Loucy (cell line): Measurements from ENCODE around the gene HNF4A.
A peak's percentile ranks its signal among the peaks of the same experiment; 100 is the strongest.

Source experiments
- H2AFZ ChIP-seq: fragments of 200-600 bp; sonication (generic); 2 replicates; pipeline ENCODE4 v1.6.0; 2016; ENCODE audit warnings: antibody characterized with exemption, mild to moderate bottlenecking, low read length, moderate library complexity
- H3F3A ChIP-seq: fragments of 200-600 bp; 2 replicates; pipeline ENCODE4 v1.6.0; 2016; ENCODE audit warnings: antibody characterized with exemption, low read depth, mild to moderate bottlenecking
- H3K27me3 ChIP-seq: fragments of 200-600 bp; sonication (generic); 2 replicates; pipeline ENCODE4 v1.6.1; 2014; ENCODE audit warnings: low read length, mild to moderate bottlenecking; ENCODE audit not compliant: insufficient read depth, poor library complexity, severe bottlenecking
- H3K36me3 ChIP-seq: fragments of 200-600 bp; sonication (generic); 2 replicates; pipeline ENCODE4 v1.6.1; 2016; ENCODE audit warnings: low read length; ENCODE audit not compliant: insufficient read depth
- H3K4me1 ChIP-seq: fragments of 200-600 bp; sonication (generic); 2 replicates; pipeline ENCODE4 v1.5.1; 2014; ENCODE audit warnings: low read length, mild to moderate bottlenecking; ENCODE audit not compliant: insufficient read depth, poor library complexity, severe bottlenecking
- H3K4me2 ChIP-seq: fragments of 200-600 bp; sonication (generic); 2 replicates; pipeline ENCODE4 v1.6.0; 2014; ENCODE audit warnings: antibody characterized with exemption, low read length, low read depth, mild to moderate bottlenecking; ENCODE audit not compliant: poor library complexity, severe bottlenecking
- H3K4me3 ChIP-seq: fragments of 200-600 bp; sonication (generic); 2 replicates; pipeline ENCODE4 v1.5.1; 2014; ENCODE audit warnings: low read length, mild to moderate bottlenecking, mixed read lengths; ENCODE audit not compliant: poor library complexity, severe bottlenecking
- H3K79me2 ChIP-seq: fragments of 200-600 bp; sonication (generic); 2 replicates; pipeline ENCODE4 v1.6.1; 2014; ENCODE audit warnings: low read length; ENCODE audit not compliant: insufficient read depth
- H3K9ac ChIP-seq: fragments of 200-600 bp; sonication (generic); 2 replicates; pipeline ENCODE4 v1.6.0; 2014; ENCODE audit warnings: mild to moderate bottlenecking, low read depth, low read length, moderate library complexity; ENCODE audit not compliant: poor library complexity, severe bottlenecking
- H3K9me2 ChIP-seq: fragments of 200-600 bp; sonication (generic); replicated peaks from 2 replicates; pipeline ENCODE4 v1.6.1; 2016; ENCODE audit warnings: low read depth, low read length, mixed read lengths
- H3K9me3 ChIP-seq: fragments of 200-600 bp; sonication (generic); 2 replicates; pipeline ENCODE4 v1.6.1; 2014; ENCODE audit warnings: mild to moderate bottlenecking, antibody characterized with exemption, low read length, low read depth; ENCODE audit not compliant: insufficient read depth
- H4K20me1 ChIP-seq: fragments of 200-600 bp; sonication (generic); 2 replicates; pipeline ENCODE4 v1.6.0; 2014; ENCODE audit warnings: antibody characterized with exemption, low read length, mild to moderate bottlenecking; ENCODE audit not compliant: insufficient read depth, poor library complexity, severe bottlenecking
- CTCF ChIP-seq: fragments of 200-600 bp; sonication (generic); conservative IDR thresholded peaks from 2 replicates; pipeline ENCODE4 v1.5.1; 2014; ENCODE audit warnings: mild to moderate bottlenecking, antibody characterized with exemption, low read length
- EZH2phosphoT487 ChIP-seq: fragments of 200-600 bp; IDR thresholded peaks from 2 replicates; pipeline ENCODE4 v1.6.1; 2018; ENCODE audit warnings: antibody characterized with exemption, mild to moderate bottlenecking, moderate library complexity, borderline replicate concordance

The HNF4A gene

GRCh38 chr20:44461803-44462174 is 106.3 kb downstream of the HNF4A start:
- Histone ChIP-seq H4K20me1 (no peaks in the 10 kb centered on the region), H3K9me2 (no peaks in the 10 kb centered on the region), H3K9ac (no peak overlapping the region), H3K27me3 (no peaks in the 10 kb centered on the region), H3K79me2 (no peaks in the 10 kb centered on the region), H3K36me3 (no peaks in the 10 kb centered on the region), H2AFZ (peak overlapping the region; percentile 20; the same call in 1 of the 2 replicates), H3F3A (no peaks in the 10 kb centered on the region), H3K9me3 (no peaks in the 10 kb centered on the region), H3K4me3 (no peak overlapping the region), H3K4me2 (no peak overlapping the region), H3K4me1 (no peaks in the 10 kb centered on the region)
- TF ChIP-seq EZH2phosphoT487 (no peak), CTCF (no peak)

- TF ChIP-seq CTCF: no peak
- no peak for TF ChIP-seq EZH2phosphoT487
- no peaks in the 10 kb centered on the region for H3F3A ChIP-seq
- H2AFZ ChIP-seq: no peak overlapping the region
- H3K4me3 ChIP-seq: no peak overlapping the region
- no peaks in the 10 kb centered on the region for H3K9me2 ChIP-seq
- H3K9ac ChIP-seq: no peak overlapping the region
- H3K36me3 ChIP-seq: no peaks in the 10 kb centered on the region
- no peaks in the 10 kb centered on the region for H3K27me3 ChIP-seq
- no peaks in the 10 kb centered on the region for H3K79me2 ChIP-seq
- H3K4me1 ChIP-seq: no peaks in the 10 kb centered on the region
- no peaks in the 10 kb centered on the region for H3K9me3 ChIP-seq
- no peak overlapping the region for H3K4me2 ChIP-seq
- H4K20me1 ChIP-seq: no peaks in the 10 kb centered on the region
Observed at GRCh38 chr20:44463466-44463865, 108.0 kb downstream of the HNF4A start.

GRCh38 chr20:44464514-44464913 is 109.0 kb downstream of the HNF4A start:
- Histone ChIP-seq H3K27me3 (no peaks in the 10 kb centered on the region), H2AFZ (no peak overlapping the region)
- TF ChIP-seq EZH2phosphoT487 (no peak), CTCF (no peak)

More at GRCh38 chr20:44464514-44464913, 109.0 kb downstream of the HNF4A start:
- Histone ChIP-seq H3K9me2 (no peaks in the 10 kb centered on the region), H4K20me1 (no peaks in the 10 kb centered on the region), H3K4me1 (no peaks in the 10 kb centered on the region), H3K9ac (no peak overlapping the region), H3K9me3 (no peaks in the 10 kb centered on the region), H3K36me3 (no peaks in the 10 kb centered on the region), H3F3A (no peaks in the 10 kb centered on the region), H3K79me2 (no peaks in the 10 kb centered on the region), H3K4me3 (no peak overlapping the region), H3K4me2 (no peak overlapping the region)
